ENCODE data around the gene OAF.
A peak's percentile ranks its signal among the peaks of the same experiment; 100 is the strongest.

The OAF gene

DNA sequence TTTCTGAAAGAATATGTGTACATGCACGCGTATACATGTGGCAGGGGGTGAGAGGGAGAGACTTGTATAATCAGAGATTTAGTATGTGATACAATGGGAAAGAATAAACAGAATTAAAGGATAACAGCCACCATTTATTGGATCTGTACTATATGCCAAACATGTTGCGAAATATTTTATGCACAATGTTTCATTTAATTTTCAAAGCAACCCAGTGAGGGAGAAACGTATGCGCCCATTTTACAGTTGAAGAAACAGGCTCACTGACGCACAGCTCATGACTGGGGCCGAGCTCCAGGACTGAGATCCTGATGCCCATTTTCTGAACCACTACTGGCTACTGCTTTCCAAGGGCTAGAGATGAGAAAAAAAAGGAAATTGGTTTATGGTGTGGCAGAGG lies 3.3 kb upstream of the OAF start:
- DNase-seq (ENCODE audit: extremely low read depth, low read depth) = no peak
- TF ChIP-seq, protein P1, sequence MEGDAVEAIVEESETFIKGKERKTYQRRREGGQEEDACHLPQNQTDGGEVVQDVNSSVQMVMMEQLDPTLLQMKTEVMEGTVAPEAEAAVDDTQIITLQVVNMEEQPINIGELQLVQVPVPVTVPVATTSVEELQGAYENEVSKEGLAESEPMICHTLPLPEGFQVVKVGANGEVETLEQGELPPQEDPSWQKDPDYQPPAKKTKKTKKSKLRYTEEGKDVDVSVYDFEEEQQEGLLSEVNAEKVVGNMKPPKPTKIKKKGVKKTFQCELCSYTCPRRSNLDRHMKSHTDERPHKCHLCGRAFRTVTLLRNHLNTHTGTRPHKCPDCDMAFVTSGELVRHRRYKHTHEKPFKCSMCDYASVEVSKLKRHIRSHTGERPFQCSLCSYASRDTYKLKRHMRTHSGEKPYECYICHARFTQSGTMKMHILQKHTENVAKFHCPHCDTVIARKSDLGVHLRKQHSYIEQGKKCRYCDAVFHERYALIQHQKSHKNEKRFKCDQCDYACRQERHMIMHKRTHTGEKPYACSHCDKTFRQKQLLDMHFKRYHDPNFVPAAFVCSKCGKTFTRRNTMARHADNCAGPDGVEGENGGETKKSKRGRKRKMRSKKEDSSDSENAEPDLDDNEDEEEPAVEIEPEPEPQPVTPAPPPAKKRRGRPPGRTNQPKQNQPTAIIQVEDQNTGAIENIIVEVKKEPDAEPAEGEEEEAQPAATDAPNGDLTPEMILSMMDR (IDR thresholded peaks at IDR 0.05; ENCODE audit: low read depth, low read length) = no peak

DNA sequence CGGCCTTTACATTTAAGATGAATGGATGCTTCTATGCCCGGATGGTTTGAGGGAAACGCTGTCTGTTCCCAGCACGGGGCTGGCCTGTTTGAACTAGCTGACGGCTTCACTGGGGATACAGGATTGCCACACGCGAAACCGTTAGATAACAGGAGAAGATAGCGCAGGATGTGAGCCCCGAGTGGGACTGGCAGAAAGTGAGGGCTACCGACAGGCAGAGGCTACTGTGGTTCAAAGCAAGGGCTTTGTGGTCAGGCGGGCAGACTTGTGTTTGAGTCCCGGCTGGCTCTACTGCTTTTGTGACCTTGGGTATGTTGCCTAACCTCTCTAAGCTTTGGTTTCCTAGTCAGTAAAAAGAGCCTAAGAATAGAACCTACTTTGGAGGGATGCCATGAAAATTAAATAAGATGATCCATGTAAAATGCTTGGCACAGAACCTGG lies 2.8 kb upstream of the OAF start:
- TF ChIP-seq, protein P1 (IDR thresholded peaks at IDR 0.05; ENCODE audit: low read depth, low read length) = no peak
- peak; percentile 27 for DNase-seq (ENCODE audit: extremely low read depth, low read depth)

DNA sequence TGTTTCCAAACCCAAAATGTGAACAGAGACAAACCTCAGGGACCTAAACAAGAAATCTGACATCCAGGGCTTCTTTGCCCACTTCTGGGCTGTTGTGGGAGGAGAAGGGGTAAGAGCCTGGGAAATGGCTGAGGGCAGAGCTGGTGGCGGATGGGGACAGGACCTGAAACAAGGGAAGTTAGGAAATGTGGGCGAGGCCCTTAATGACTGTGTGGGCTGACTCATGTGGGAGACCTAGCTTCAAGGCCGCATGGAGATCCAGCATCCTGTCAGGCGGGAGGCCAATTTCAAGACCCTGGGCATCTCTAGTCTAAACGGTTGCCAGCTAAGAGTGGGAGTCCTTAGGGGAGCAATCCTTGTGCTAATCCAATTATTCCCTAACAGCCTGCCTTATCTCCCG lies 2.1 kb upstream of the OAF start:
- TF ChIP-seq, protein P1 (IDR thresholded peaks at IDR 0.05; ENCODE audit: low read depth, low read length) = no peak
- DNase-seq (ENCODE audit: extremely low read depth, low read depth) = peak; percentile 27

DNA sequence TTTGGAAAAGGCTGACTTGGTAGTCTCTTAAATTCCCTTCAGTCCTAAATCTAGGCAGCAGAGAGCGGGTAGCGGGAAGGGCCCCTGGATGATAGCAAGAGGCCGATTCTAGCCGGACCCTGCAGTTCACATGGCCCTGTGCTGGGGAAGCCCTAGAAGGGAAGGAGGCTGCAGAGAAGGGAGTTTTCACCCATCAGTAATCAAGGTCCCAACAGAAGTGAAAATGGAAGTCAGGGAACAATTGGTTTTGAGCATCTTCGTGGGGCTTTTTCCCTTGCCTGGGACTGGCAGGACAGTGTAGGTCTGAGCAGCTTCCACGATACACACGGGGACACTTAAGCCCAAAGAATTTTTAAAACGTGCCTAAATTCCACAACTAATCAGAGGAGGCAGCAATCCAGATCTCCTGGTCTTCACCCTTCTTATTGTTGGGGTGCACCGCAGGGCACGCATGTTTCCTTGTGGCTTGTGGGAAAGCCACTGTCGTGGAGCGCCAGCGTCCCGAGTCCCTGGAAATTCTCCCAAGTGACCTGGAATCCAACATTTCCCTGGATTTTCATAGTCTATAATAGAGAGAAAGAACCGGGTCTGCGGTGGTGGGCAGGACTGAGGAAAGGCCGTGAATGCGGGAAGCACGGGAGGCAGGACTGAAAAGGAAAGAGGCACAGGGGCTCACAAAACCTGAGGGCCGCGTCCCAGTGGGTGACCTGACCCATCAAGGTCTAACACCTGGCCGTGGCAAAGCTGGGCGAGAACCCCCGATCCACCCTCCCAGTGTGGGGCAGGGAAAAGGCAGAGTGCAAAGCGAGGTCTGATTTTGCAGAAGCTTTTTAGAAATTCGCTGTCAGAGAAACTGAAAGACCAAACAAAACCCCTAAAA lies 846 bp upstream of the OAF start:
- no peak for DNase-seq (ENCODE audit: extremely low read depth, low read depth)
- TF ChIP-seq, protein P1 (IDR thresholded peaks at IDR 0.05; ENCODE audit: low read depth, low read length) = no peak

DNA sequence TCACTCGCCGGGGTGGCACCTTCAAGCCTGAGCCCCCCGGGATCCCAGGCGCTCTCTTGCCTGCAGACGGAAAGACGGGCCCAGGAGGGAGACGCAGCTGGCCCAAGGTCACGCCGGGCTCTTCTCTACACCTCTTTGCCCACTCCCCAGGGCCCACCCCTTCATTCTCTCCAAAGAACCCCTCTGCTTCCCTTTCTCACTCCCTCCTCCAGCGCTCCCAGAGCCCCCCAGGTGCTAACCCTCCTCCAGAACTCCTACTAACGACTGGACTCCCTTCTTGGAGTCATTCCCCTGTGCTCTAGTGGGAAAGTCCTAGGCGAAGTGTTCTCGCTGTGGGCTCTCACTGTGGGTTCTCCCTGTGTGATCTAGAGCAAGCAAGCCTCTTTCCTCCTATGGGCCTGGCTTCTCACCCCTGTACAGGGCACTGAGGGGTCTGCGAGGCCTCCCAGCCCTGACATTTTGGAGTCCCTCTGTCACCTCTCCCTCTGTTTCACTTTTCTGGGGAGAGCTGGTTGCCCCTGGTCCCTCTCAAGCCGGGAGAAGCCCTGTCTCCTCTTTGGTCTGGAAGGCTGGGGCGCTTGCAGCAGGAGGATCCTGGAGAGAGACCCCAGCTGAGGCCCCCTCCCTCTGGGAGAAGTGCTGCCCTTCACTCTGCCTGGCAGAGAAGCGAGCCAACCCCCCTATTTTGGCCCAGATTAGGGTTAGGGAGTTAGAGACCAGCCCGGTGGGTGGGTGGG lies 858 bp downstream of the OAF start:
- no peak for DNase-seq (ENCODE audit: extremely low read depth, low read depth)

DNA sequence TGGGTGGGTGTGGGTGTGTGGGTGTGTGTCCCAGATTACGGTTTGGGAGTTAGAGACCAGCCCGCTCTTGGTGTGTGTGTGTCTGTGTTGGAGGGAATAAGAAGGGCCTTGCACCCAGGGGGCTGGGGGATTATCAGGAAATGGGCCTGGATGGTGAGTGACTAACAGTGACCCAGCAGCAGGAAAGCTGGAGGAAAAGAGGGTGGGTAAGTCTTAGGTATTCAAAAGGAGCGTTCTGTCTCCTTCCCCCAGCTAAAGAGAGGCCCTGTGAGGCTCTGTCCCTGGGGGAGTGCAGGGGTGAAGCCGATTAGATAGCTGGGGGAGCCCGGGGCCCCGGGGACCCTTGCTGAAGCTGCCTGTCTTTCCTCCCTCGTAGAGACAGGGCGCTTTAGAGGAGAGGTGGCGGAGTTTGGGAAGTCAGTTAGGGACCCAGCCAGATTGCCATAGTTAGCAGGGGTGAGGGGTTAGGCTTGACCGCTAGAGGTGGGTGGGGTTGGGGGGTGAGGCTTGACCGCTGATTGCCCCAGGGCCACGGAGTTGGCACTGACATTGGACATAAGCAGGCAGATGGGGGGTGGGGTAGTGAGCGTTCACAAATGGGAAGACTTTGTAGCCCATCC lies 1.5 kb downstream of the OAF start:
- TF ChIP-seq, protein P1 (IDR thresholded peaks at IDR 0.05; ENCODE audit: low read depth, low read length) = no peak
- no peak for DNase-seq (ENCODE audit: extremely low read depth, low read depth)

More for the DNA sequence above, 858 bp downstream of the OAF start:
- TF ChIP-seq, protein P1 (IDR thresholded peaks at IDR 0.05; ENCODE audit: low read depth, low read length) = no peak
